Liver (tissue), 9 donors: ENCODE data around the gene ACAN. TPM values are rescaled to one million over a fixed set of nuclear protein-coding genes. Genes with fewer than 3 reads are reported as not detected.

Experiments used
- DNase-seq: peaks from one replicate; pipeline ENCODE4 v3.0.0-alpha.2; 2017; ENCODE audit warnings: low spot score
- H3K27ac ChIP-seq, 2 donors: one replicate each; pipeline ENCODE4 v1.7.0; 2013; ENCODE audit warnings: inconsistent platforms in 2 of 2, low read length in 2 of 2, control low read depth in 1 of 2, low read depth in 1 of 2, mild to moderate bottlenecking in 1 of 2
- H3K27me3 ChIP-seq, 4 donors: one replicate each; pipeline versions ENCODE4 v1.6.1 to v1.7.0; 2013; ENCODE audit warnings: low read length in 3 of 4, inconsistent platforms in 1 of 4, mild to moderate bottlenecking in 1 of 4, moderate library complexity in 1 of 4; ENCODE audit not compliant: control insufficient read depth in 4 of 4, insufficient read depth in 4 of 4
- H3K36me3 ChIP-seq, 4 donors: one replicate each; pipeline versions ENCODE4 v1.6.1 to v1.7.0; 2013; ENCODE audit warnings: low read length in 3 of 4, mild to moderate bottlenecking in 3 of 4, low read depth in 1 of 4, moderate library complexity in 1 of 4; ENCODE audit not compliant: control insufficient read depth in 4 of 4, insufficient read depth in 3 of 4
- H3K4me1 ChIP-seq, 4 donors: one replicate each; pipeline versions ENCODE4 v1.6.1 to v1.7.0; 2013; ENCODE audit warnings: low read length in 3 of 4, mild to moderate bottlenecking in 3 of 4, moderate library complexity in 1 of 4; ENCODE audit not compliant: control insufficient read depth in 4 of 4, insufficient read depth in 4 of 4
- H3K4me3 ChIP-seq, 3 donors: one replicate each; pipeline versions ENCODE4 v1.6.1 to v1.7.0; 2013; ENCODE audit warnings: low read length in 3 of 3, control low read depth in 1 of 3, low read depth in 1 of 3, mild to moderate bottlenecking in 1 of 3
- H3K9ac ChIP-seq, 2 donors: one replicate each; pipeline ENCODE4 v1.7.0; 2013; ENCODE audit warnings: low read length in 2 of 2, mild to moderate bottlenecking in 2 of 2, moderate library complexity in 2 of 2, control low read depth in 1 of 2, low read depth in 1 of 2
- H3K9me3 ChIP-seq, 4 donors: one replicate each; pipeline versions ENCODE4 v1.6.1 to v1.7.0; 2013; ENCODE audit warnings: low read length in 3 of 4; ENCODE audit not compliant: control insufficient read depth in 4 of 4
- EGR1 ChIP-seq, 2 donors: IDR thresholded peaks; 2 replicates each; pipeline ENCODE4 v1.6.1; 2016 to 2018; ENCODE audit warnings: antibody characterized with exemption in 2 of 2, low read depth in 2 of 2
- FOXA1 ChIP-seq: IDR thresholded peaks from 2 replicates; pipeline ENCODE4 v1.6.1; 2016; ENCODE audit warnings: antibody characterized with exemption
- FOXA2 ChIP-seq: IDR thresholded peaks from 2 replicates; pipeline ENCODE4 v1.6.1; 2016; ENCODE audit warnings: antibody characterized with exemption
- GABPA ChIP-seq, 2 donors: IDR thresholded peaks in 1 of 2; conservative IDR thresholded peaks in 1 of 2; 2 replicates each; pipeline ENCODE4 v1.6.1; 2016; ENCODE audit warnings: antibody characterized with exemption in 2 of 2, mild to moderate bottlenecking in 1 of 2, moderate library complexity in 1 of 2
- HNF4A ChIP-seq, 2 donors: conservative IDR thresholded peaks; 2 replicates each; pipeline ENCODE4 v1.6.1; 2016; ENCODE audit warnings: antibody characterized with exemption in 2 of 2, mild to moderate bottlenecking in 2 of 2
- HNF4G ChIP-seq: IDR thresholded peaks from 2 replicates; pipeline ENCODE4 v1.6.1; 2016; ENCODE audit warnings: antibody characterized with exemption
- JUND ChIP-seq, 2 donors: IDR thresholded peaks; 2 replicates each; pipeline ENCODE4 v1.6.1; 2016; ENCODE audit warnings: antibody characterized with exemption in 2 of 2
- NR2F2 ChIP-seq: IDR thresholded peaks from 2 replicates; pipeline ENCODE4 v1.6.1; 2016; ENCODE audit warnings: antibody characterized with exemption
- RAD21 ChIP-seq, 2 donors: IDR thresholded peaks; 2 replicates each; pipeline ENCODE4 v1.6.1; 2016; ENCODE audit warnings: antibody characterized with exemption in 2 of 2, mild to moderate bottlenecking in 2 of 2
- RXRA ChIP-seq, 2 donors: IDR thresholded peaks; 2 replicates each; pipeline ENCODE4 v1.6.1; 2017 to 2018; ENCODE audit warnings: antibody characterized with exemption in 2 of 2, mild to moderate bottlenecking in 1 of 2
- SP1 ChIP-seq: IDR thresholded peaks from 2 replicates; pipeline ENCODE4 v1.6.1; 2018; ENCODE audit warnings: antibody characterized with exemption, mild to moderate bottlenecking
- TAF1 ChIP-seq: conservative IDR thresholded peaks from 2 replicates; pipeline ENCODE4 v1.6.1; 2016; ENCODE audit warnings: antibody characterized with exemption, mild to moderate bottlenecking
- YY1 ChIP-seq: IDR thresholded peaks from 2 replicates; pipeline ENCODE4 v1.6.1; 2016; ENCODE audit warnings: antibody characterized with exemption, mild to moderate bottlenecking
- WGBS: extraction: QIAGEN DNeasy Blood & Tissue Kit; methylation state at CpG from one replicate; pipeline ENCODE4 v1.1.7; 2013; 5-methylcytosine and 5-hydroxymethylcytosine counted together
- polyA plus RNA-seq, 2 donors: library from polyadenylated mRNA; stranded (reverse) in 1 of 2; unstranded in 1 of 2; fragments of 200-250 nt in 1 of 2; fragments of >200 nt in 1 of 2; fragmentation: Nextera tagmentation in 1 of 2; extraction: Ambion mirVana in 1 of 2; gene quantifications; one replicate each; pipeline versions ENCODE4 v1.2.1 to v1.2.3, GENCODE V29; 2013 to 2015
- total RNA-seq, 2 donors: library from RNA; depleted of rRNA; stranded (reverse); fragments of >200 nt; gene quantifications; one replicate each; pipeline ENCODE4 v1.2.3, GENCODE V29; 2014
- TF ChIP-seq, protein P1 (sequence below): fragments of 150-350 bp; IDR thresholded peaks from 2 replicates; pipeline ENCODE4 v1.5.1; 2017; ENCODE audit warnings: improper control_type of control experiment, low read depth, low read length; ENCODE audit not compliant: missing input control
- TF ChIP-seq, protein P2 (sequence below): IDR thresholded peaks from 2 replicates; pipeline ENCODE4 v1.6.1; 2016; ENCODE audit warnings: antibody characterized with exemption
- TF ChIP-seq, protein P3 (sequence below): IDR thresholded peaks from 2 replicates; pipeline ENCODE4 v1.6.1; 2016; ENCODE audit warnings: antibody characterized with exemption
- TF ChIP-seq, protein P4 (sequence below): IDR thresholded peaks from 2 replicates; pipeline ENCODE4 v1.6.1; 2016; ENCODE audit warnings: antibody characterized with exemption, mild to moderate bottlenecking
- TF ChIP-seq, protein P5 (sequence below): IDR thresholded peaks from 2 replicates; pipeline ENCODE4 v1.6.1; 2016; ENCODE audit warnings: antibody characterized with exemption
- donor health status: healthy.
- donor health status: healthy.
- donor health status: healthy.
- donor health status: healthy.
- donor health status: healthy.

ACAN gene
- total and polyA plus RNA-seq, 4 donors = under 0.01 to 0.05 (median under 0.01) TPM; not detected in 1

DNA sequence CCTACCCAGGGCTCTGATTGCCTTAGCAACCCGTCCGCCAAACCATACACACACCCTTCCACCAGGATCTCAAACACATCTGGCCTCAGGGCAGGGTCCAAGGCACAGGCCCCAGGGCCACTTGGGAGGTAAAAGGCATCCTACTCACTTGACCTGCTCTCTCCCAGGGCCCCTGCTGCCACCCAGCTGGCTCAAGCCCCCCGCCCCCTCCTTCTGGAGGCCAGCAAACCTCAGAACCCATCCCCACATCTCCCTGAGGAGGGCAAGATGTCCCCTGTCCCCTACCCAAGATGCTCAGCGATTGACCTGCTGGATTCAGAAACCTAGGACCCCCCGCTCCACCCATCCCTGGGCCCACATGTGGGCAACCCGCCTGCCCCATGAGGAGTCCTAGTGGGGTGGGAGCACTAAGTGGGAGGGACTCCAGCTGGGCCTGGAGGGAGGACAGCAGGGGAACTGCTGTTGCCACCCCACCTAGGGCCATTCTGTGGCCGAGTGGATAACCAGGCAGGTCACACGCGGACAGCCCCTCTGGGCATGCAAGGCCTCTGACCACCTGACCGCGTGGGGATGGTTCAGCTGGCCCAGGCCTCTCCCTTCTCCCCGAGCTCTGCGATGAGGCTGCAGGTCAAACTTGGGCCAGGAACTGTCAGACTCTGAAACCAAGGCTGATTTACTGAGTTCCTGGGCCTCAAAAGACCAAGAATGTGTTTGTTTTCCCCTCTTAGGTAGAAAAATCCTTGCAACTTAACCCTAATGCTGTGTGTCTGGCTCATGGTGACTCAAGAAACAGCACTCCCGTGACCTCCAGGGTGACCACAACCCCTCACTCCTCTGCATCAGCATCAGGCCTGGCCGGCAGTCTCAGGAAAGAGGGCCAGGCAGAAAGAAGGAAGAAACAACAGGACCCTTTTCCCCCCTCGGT is 105.7 kb downstream of the ACAN start (continued):
- TF ChIP-seq, protein P1, sequence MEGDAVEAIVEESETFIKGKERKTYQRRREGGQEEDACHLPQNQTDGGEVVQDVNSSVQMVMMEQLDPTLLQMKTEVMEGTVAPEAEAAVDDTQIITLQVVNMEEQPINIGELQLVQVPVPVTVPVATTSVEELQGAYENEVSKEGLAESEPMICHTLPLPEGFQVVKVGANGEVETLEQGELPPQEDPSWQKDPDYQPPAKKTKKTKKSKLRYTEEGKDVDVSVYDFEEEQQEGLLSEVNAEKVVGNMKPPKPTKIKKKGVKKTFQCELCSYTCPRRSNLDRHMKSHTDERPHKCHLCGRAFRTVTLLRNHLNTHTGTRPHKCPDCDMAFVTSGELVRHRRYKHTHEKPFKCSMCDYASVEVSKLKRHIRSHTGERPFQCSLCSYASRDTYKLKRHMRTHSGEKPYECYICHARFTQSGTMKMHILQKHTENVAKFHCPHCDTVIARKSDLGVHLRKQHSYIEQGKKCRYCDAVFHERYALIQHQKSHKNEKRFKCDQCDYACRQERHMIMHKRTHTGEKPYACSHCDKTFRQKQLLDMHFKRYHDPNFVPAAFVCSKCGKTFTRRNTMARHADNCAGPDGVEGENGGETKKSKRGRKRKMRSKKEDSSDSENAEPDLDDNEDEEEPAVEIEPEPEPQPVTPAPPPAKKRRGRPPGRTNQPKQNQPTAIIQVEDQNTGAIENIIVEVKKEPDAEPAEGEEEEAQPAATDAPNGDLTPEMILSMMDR = no peak
- TF ChIP-seq, protein P2, sequence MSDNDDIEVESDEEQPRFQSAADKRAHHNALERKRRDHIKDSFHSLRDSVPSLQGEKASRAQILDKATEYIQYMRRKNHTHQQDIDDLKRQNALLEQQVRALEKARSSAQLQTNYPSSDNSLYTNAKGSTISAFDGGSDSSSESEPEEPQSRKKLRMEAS = no peak

DNA sequence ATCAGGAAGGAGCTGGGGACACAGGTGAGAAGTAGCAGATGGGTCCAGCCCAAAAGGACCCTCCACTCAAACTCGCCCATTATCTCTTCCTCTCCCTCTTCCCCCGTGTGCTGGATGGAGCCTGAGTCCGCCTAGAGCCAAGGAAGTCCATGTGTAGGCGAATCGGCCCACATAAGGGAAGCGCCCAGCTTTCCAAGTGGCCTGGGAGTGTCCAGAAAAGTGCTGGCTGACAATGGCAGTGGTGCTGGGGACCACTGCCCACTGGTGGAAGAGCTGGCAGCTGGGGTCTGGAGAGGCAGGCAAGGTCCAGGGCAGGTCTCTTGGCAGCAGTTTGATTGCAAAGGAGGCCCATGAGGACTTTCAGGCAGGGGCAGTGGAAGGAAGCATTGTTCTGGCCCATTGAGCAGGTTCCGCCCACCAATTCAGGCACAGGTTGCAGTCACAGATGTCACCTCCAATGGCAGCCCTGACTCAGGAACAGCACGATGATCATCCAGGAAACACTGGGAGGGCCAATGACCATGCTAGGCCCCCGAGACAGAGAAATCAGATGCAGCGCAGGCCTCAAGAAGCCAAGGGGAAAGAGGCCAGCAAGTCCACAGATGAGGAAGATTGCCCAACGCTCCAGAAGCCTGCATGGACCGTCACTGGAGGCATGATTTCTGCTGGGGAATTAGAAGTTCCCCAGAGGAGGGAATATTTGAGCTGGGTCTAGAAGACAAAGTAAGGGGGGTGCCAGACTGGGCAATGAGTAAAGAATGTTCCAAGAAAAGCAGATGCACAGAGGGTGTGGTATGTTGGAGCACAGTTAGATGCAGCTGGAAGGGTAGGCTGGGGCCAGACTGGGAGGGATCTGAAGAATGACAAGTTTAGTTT is 107.0 kb downstream of the ACAN start:
- H3K9me3 ChIP-seq = no peaks in the 10 kb centered on the region
- H3K4me1 ChIP-seq = peaks cover 3 to 16% (median 6%) of the 10 kb centered on the region in 4 donors
- H3K27ac ChIP-seq = no peak overlapping the region
- TF ChIP-seq, protein P3, sequence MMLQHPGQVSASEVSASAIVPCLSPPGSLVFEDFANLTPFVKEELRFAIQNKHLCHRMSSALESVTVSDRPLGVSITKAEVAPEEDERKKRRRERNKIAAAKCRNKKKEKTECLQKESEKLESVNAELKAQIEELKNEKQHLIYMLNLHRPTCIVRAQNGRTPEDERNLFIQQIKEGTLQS = no peak
- no peak for TF ChIP-seq HNF4G
- TF ChIP-seq JUND (IDR thresholded peaks at IDR 0.05) = no peak
- no peak for TF ChIP-seq FOXA2
- TF ChIP-seq, protein P2 = no peak
- no peak for TF ChIP-seq TAF1
- no peak for TF ChIP-seq HNF4A (conservative IDR thresholded peaks at IDR 0.05)
- TF ChIP-seq, protein P1 = no peak
- no peak for TF ChIP-seq YY1
- TF ChIP-seq EGR1 (IDR thresholded peaks at IDR 0.05; ENCODE audit: low read depth in 2 of 2) = no peak
- no peak for TF ChIP-seq SP1
- TF ChIP-seq NR2F2 = no peak
- TF ChIP-seq, protein P4, sequence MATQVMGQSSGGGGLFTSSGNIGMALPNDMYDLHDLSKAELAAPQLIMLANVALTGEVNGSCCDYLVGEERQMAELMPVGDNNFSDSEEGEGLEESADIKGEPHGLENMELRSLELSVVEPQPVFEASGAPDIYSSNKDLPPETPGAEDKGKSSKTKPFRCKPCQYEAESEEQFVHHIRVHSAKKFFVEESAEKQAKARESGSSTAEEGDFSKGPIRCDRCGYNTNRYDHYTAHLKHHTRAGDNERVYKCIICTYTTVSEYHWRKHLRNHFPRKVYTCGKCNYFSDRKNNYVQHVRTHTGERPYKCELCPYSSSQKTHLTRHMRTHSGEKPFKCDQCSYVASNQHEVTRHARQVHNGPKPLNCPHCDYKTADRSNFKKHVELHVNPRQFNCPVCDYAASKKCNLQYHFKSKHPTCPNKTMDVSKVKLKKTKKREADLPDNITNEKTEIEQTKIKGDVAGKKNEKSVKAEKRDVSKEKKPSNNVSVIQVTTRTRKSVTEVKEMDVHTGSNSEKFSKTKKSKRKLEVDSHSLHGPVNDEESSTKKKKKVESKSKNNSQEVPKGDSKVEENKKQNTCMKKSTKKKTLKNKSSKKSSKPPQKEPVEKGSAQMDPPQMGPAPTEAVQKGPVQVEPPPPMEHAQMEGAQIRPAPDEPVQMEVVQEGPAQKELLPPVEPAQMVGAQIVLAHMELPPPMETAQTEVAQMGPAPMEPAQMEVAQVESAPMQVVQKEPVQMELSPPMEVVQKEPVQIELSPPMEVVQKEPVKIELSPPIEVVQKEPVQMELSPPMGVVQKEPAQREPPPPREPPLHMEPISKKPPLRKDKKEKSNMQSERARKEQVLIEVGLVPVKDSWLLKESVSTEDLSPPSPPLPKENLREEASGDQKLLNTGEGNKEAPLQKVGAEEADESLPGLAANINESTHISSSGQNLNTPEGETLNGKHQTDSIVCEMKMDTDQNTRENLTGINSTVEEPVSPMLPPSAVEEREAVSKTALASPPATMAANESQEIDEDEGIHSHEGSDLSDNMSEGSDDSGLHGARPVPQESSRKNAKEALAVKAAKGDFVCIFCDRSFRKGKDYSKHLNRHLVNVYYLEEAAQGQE = no peak
- TF ChIP-seq FOXA1 = no peak
- TF ChIP-seq, protein P5, sequence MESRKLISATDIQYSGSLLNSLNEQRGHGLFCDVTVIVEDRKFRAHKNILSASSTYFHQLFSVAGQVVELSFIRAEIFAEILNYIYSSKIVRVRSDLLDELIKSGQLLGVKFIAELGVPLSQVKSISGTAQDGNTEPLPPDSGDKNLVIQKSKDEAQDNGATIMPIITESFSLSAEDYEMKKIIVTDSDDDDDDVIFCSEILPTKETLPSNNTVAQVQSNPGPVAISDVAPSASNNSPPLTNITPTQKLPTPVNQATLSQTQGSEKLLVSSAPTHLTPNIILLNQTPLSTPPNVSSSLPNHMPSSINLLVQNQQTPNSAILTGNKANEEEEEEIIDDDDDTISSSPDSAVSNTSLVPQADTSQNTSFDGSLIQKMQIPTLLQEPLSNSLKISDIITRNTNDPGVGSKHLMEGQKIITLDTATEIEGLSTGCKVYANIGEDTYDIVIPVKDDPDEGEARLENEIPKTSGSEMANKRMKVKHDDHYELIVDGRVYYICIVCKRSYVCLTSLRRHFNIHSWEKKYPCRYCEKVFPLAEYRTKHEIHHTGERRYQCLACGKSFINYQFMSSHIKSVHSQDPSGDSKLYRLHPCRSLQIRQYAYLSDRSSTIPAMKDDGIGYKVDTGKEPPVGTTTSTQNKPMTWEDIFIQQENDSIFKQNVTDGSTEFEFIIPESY = no peak
- no peak for TF ChIP-seq GABPA (IDR thresholded peaks at IDR 0.05 in 1 of 2, conservative IDR thresholded peaks at IDR 0.05 in 1 of 2)
- TF ChIP-seq RAD21 (IDR thresholded peaks at IDR 0.05) = no peak
- TF ChIP-seq RXRA (IDR thresholded peaks at IDR 0.05) = no peak
- WGBS = 93% methylated on average over 12 of the region's 12 CpGs
- no peak overlapping the region for H3K4me3 ChIP-seq
- H3K27me3 ChIP-seq = no peaks in the 10 kb centered on the region
- H3K36me3 ChIP-seq = no peaks in the 10 kb centered on the region
- H3K9ac ChIP-seq = no peak overlapping the region
- no peak for DNase-seq
